SK-N-MC (cell line): ENCODE results near the gene CYP19A1.

Experiments used
- EZH2 ChIP-seq: fragments of 200-600 bp; sonication (generic); IDR thresholded peaks from one replicate; pipeline ENCODE4 v1.6.1; 2017; ENCODE audit warnings: antibody characterized with exemption
- POLR2AphosphoS5 ChIP-seq: IDR thresholded peaks from 2 replicates; pipeline ENCODE4 v1.6.1; 2012; ENCODE audit warnings: mild to moderate bottlenecking, low read depth, low read length, borderline replicate concordance

- TF ChIP-seq POLR2AphosphoS5 (no peak), EZH2 (no peak)
Observed at GRCh38 chr15:51348688-51349087, 10.3 kb upstream of the CYP19A1 start.
